Stimulated activated CD8-positive, alpha-beta memory T cell treated with anti-CD3 and anti-CD28 coated beads, Interleukin-2, amount 100 ng/mL, for 1 hour (primary cell): ENCODE data around the gene BCL6B.
"Not testable (repeated sequence)": the region's sequence is repeated elsewhere in the genome, so short reads cannot be mapped to it uniquely, and the experiment has no call there.

Experiments
- DNase-seq, 2 donors: peaks; one replicate each; pipeline ENCODE4 v3.0.0-alpha.2; 2020; ENCODE audit warnings: low read depth in 2 of 2

BCL6B gene

GRCh38 chr17:7029096-7029495 is 6.2 kb downstream of the BCL6B start:
- no peak for DNase-seq

- no peak for DNase-seq
These were observed 6.8 kb downstream of the BCL6B start for GRCh38 chr17:7029659-7030058.

- no peak for DNase-seq
These were observed 12.2 kb downstream of the BCL6B start for GRCh38 chr17:7034955-7035590.

GRCh38 chr17:7035591-7036368 is 12.9 kb downstream of the BCL6B start, which contains the start of gene SLC16A13:
TSS of gene SLC16A13 (plus strand) at chr17:7036015. CDS start at chr17:7036383, 368 bp downstream.
- DNase-seq = peak; percentile 95 to 97

GRCh38 chr17:7038025-7038862 is 15.4 kb downstream of the BCL6B start:
- DNase-seq = no peak

GRCh38 chr17:7039832-7040231 is 17.0 kb downstream of the BCL6B start:
- no peak for DNase-seq

- DNase-seq = no peak
These were observed 19.0 kb downstream of the BCL6B start for GRCh38 chr17:7041607-7042500.

GRCh38 chr17:7042501-7043181 is 19.8 kb downstream of the BCL6B start:
- DNase-seq = no peak

- no peak for DNase-seq
These were observed 20.3 kb downstream of the BCL6B start for GRCh38 chr17:7043182-7043496.

- no peak for DNase-seq
These were observed 20.8 kb downstream of the BCL6B start, which contains the start of gene SLC16A11 for GRCh38 chr17:7043497-7044198. TSS of gene SLC16A11 (minus strand) at chr17:7044092. CDS start at chr17:7043513, 579 bp downstream.

GRCh38 chr17:7045492-7046126 is 22.8 kb downstream of the BCL6B start:
- no peak for DNase-seq

GRCh38 chr17:7046127-7046724 is 23.4 kb downstream of the BCL6B start:
- no peak for DNase-seq

GRCh38 chr17:7046725-7047397 is 24.0 kb downstream of the BCL6B start:
- DNase-seq = peak in 1 of 2 donors; percentile 46

- DNase-seq = no peak
These were observed 24.7 kb downstream of the BCL6B start for GRCh38 chr17:7047566-7047965.

GRCh38 chr17:7048968-7049367 is 26.1 kb downstream of the BCL6B start:
- no peak for DNase-seq

- not testable (repeated sequence) for DNase-seq
These were observed 27.7 kb downstream of the BCL6B start for GRCh38 chr17:7050583-7050982.

- DNase-seq = no peak
These were observed 33.5 kb downstream of the BCL6B start for GRCh38 chr17:7056386-7056785.

GRCh38 chr17:7058831-7059447 is 36.1 kb downstream of the BCL6B start:
- DNase-seq = no peak
